Muscle layer of duodenum (tissue), 2 donors: ENCODE results near the gene DNER.
"Not testable (repeated sequence)": the region's sequence is repeated elsewhere in the genome, so short reads cannot be mapped to it uniquely, and the experiment has no call there.

Source experiments
- H3K27ac ChIP-seq: one replicate; pipeline ENCODE4 v1.7.0; 2013; ENCODE audit warnings: mild to moderate bottlenecking, low read length
- H3K27me3 ChIP-seq: one replicate; pipeline ENCODE4 v1.7.0; 2013; ENCODE audit warnings: low read depth, mild to moderate bottlenecking, control low read depth, low read length
- H3K36me3 ChIP-seq, 2 donors: one replicate each; pipeline ENCODE4 v1.7.0; 2013; ENCODE audit warnings: low read length in 2 of 2, control low read depth in 1 of 2, mild to moderate bottlenecking in 1 of 2; ENCODE audit not compliant: insufficient read depth in 2 of 2, control insufficient read depth in 1 of 2
- H3K4me1 ChIP-seq, 2 donors: one replicate each; pipeline ENCODE4 v1.7.0; 2013; ENCODE audit warnings: low read length in 2 of 2, mild to moderate bottlenecking in 2 of 2, control low read depth in 1 of 2, moderate library complexity in 1 of 2; ENCODE audit not compliant: insufficient read depth in 2 of 2, control insufficient read depth in 1 of 2
- H3K4me3 ChIP-seq, 2 donors: one replicate each; pipeline ENCODE4 v1.7.0; 2013; ENCODE audit warnings: low read length in 2 of 2, low read depth in 1 of 2, mild to moderate bottlenecking in 1 of 2
- H3K9me3 ChIP-seq, 2 donors: one replicate each; pipeline ENCODE4 v1.7.0; 2013; ENCODE audit warnings: low read length in 2 of 2, control low read depth in 1 of 2, mild to moderate bottlenecking in 1 of 2; ENCODE audit not compliant: control insufficient read depth in 1 of 2
- donor health status: healthy.

The DNER gene

DNA sequence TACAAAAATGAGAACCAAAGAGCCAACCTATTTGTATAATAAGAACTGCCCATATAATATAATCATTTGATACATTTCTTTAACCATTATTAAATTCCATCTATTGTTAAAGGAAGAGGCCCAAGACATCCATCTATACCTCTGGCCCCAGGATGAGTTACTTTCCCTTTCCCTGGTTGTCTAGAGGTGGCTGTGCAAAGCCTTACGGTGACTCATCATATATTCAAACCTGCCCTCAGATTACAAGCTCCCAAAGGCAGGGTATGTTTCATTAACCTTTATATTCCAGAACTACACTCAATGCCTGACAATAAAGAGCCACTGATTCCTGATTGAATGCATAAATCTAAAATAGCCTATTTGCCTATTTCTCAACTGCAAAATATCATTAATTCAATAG lies 337.5 kb downstream of the DNER start:
- no peak overlapping the region for H3K4me3 ChIP-seq
- no peaks in the 10 kb centered on the region for H3K36me3 ChIP-seq
- H3K4me1 ChIP-seq, result no peaks in the 10 kb centered on the region
- no peak overlapping the region for H3K27ac ChIP-seq
- H3K9me3 ChIP-seq, result peaks cover 0 to 2% of the 10 kb centered on the region in 2 donors
- no peaks in the 10 kb centered on the region for H3K27me3 ChIP-seq

DNA sequence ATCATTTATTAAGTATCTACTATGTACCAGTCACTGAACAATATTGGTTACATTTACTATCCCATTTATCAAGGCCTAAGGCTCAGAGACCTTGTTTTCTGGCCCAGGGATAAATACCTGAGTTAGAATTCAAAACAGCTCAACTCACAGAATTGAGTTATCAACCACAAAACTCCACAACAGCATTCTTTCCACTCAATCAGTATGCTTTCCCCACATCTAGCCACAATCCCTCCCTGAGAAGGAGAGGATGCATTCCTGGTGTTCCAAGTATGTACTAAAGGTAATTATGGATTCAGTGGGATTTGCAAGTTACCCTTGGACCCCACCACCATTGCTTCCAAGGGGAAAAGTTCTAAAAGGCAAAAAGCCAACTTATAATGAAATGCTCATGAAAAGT lies 339.1 kb downstream of the DNER start:
- Histone ChIP-seq H3K27me3 (no peaks in the 10 kb centered on the region), H3K36me3 (no peaks in the 10 kb centered on the region), H3K4me3 (no peak overlapping the region), H3K4me1 (peaks cover 0 to 5% of the 10 kb centered on the region in 2 donors), H3K27ac (no peak overlapping the region), H3K9me3 (no peaks in the 10 kb centered on the region)

DNA sequence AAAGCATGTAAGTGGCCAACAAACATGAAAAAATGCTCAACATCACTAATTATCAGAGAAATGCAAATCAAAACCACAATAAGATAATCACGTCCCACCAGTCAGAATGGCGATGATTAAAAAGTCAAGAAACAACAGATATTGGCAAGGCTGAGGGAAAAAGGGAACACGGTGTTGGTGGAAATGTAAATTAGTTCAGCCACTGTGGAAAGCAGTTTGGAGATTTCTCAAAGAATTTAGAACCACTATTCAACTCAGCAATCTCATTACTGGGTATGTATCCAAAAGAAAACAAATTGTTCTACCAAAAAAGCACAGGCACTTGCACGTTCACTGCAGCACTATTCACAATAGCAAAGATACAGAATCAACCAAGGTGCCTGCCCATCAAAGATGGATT lies 341.0 kb downstream of the DNER start:
- H3K9me3 ChIP-seq, H3K27ac ChIP-seq, H3K4me1 ChIP-seq, H3K4me3 ChIP-seq, H3K36me3 ChIP-seq, H3K27me3 ChIP-seq: not testable (repeated sequence)

DNA sequence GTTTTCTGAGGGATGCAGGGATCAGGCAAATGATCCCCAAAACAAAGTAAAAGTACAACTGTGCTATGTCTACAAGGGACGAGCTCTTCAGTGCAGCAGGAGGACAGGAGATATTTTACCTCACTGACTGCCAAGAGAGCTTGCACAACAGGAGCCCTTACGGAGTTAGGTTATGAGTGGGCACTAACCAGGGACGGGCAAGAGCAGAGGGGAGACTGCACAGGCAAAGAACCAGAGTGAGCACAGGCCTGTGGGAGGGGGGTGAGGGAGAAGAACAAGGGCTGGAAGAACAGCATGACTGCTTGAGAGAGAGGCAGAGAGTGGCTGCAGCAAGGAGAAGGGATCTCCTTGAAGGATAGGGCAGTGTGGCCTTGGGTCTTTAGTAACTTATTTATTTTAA lies 342.1 kb downstream of the DNER start:
- H3K4me1 ChIP-seq, result peaks cover 0 to 5% of the 10 kb centered on the region in 2 donors
- no peak overlapping the region for H3K4me3 ChIP-seq
- no peaks in the 10 kb centered on the region for H3K9me3 ChIP-seq

DNA sequence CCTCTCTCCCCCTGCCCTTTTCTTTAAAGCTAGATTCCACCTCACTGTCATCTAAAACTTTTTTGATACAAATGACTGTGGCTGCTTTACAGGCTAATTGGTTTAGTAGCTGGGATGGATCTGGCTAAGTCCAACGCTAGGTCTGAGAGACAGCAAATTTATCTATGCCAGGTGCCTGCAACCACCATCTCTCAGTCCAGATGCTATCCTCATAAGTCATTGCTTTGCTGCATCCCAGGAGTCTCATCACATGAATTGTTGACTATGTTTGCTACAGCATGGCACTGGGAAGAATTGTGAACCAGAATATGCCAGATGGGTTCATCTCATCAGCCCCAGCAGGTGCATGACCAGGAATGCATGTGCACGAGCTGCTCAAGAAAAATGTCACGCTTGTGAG lies 343.3 kb downstream of the DNER start:
- Histone ChIP-seq H3K9me3 (no peaks in the 10 kb centered on the region), H3K36me3 (no peaks in the 10 kb centered on the region), H3K4me3 (no peak overlapping the region), H3K27me3 (no peaks in the 10 kb centered on the region), H3K27ac (no peak overlapping the region), H3K4me1 (peaks cover 0 to 5% of the 10 kb centered on the region in 2 donors)

More for the DNA sequence above, 342.1 kb downstream of the DNER start:
- Histone ChIP-seq H3K27me3 (no peaks in the 10 kb centered on the region), H3K36me3 (no peaks in the 10 kb centered on the region), H3K27ac (no peak overlapping the region)

DNA sequence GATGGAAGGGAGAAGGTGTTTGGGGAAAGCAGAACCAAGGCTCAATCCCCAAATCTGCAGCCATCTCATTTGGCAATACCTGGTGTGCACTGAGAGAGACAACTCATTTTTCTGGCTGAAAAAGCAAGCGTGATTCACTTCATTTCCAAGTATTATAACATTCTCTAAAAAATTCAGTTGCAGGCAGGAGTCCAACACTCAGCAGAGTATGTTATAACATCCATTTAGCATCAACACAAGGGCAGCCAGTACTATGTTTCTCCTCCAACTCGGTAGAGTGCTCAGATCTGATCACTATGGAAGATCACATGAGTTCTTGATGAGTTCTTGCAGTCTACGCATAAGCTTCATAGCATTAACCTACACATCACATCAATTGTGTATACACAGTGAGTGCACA lies 343.8 kb downstream of the DNER start:
- Histone ChIP-seq H3K9me3 (no peaks in the 10 kb centered on the region), H3K27me3 (no peaks in the 10 kb centered on the region), H3K4me3 (no peak overlapping the region), H3K36me3 (no peaks in the 10 kb centered on the region), H3K27ac (no peak overlapping the region), H3K4me1 (peaks cover 0 to 5% of the 10 kb centered on the region in 2 donors)

DNA sequence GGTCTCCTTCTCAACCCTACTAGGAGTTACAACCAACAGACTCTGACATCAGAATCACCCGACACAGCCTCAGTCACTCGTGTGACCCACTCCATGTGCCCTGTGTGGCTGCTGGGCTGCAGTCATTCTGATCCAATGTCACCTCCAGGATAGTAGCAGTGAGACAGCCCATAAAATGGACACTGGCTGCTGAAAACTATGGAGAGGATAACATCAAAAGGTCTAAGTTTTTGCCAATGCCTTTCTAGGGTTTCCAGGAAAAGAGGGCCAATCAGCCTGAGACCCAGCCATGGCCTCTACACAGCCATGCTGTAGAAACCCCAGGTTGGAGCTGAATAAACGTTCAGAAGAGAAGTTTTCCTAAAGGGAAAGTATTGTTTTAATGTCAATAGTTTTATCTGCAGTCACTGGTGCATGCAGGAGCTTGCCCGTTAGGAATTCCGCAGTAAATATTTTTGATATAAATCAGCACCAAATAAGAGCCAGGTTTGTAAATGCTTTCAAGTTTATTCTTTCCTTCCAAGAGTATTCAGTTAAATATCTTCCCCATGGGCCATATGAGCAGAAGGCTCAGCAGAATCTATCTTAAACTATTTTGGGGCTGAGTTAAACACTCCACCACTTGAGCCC lies 351.1 kb downstream of the DNER start:
- Histone ChIP-seq H3K4me3 (no peak overlapping the region), H3K9me3 (no peaks in the 10 kb centered on the region), H3K27ac (no peak overlapping the region), H3K36me3 (no peaks in the 10 kb centered on the region), H3K27me3 (no peaks in the 10 kb centered on the region), H3K4me1 (no peaks in the 10 kb centered on the region)

DNA sequence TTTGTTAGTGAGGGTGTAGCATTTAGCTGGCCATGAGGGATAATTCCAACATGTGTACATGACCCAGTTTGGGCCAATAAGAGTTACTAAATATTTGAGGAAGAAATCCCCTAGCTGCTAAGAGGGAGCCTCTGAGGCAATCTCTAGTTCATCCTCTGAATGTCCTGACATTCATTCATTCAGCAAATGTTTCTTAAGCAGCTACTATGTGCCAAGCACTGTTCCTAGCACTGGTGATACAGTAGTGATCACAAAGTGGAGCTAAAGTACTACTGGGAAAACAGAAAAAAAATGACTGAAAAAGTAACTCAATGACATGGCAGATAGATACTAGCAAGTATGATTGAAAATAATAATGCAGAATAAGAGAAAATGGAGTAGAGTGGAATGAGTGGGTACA lies 363.5 kb downstream of the DNER start:
- H3K27me3 ChIP-seq, result no peaks in the 10 kb centered on the region
- H3K9me3 ChIP-seq, result no peaks in the 10 kb centered on the region
- no peak overlapping the region for H3K4me3 ChIP-seq
- no peaks in the 10 kb centered on the region for H3K36me3 ChIP-seq
- H3K4me1 ChIP-seq, result no peaks in the 10 kb centered on the region
- H3K27ac ChIP-seq, result no peak overlapping the region

DNA sequence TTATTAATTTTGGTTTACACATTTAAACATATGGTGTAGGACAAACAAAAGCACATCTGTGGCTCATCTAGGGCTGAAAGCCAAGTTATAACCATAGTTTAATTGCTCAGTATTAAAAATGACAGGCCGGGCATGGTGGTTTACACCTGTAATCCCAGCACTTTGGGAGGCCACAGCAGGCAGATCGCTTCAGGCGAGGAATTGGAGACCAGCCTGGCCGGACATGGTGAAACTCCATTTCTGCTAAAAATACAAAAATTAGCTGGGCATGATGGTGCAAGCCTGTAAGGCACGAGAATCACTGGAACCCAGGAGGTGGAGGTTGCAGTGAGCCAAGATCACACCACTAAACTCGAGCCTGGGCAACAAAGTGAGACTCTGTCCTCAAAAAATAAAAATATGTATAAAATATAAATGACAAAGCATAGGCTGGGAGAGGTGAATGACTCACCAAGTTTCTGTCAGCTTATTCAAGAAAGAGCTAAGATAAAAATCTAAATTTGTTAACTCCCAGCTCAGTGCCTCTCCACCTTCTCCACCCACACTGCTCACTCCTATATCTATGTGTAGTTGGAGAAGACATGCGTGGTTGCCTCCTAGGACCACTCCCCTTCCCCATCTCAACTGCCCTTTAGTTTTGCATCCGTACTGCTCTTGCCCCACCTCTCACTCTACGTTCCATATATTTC lies 364.1 kb downstream of the DNER start:
- Histone ChIP-seq H3K9me3 (no peaks in the 10 kb centered on the region), H3K27me3 (no peaks in the 10 kb centered on the region), H3K4me1 (no peaks in the 10 kb centered on the region), H3K27ac (no peak overlapping the region), H3K4me3 (no peak overlapping the region), H3K36me3 (no peaks in the 10 kb centered on the region)

DNA sequence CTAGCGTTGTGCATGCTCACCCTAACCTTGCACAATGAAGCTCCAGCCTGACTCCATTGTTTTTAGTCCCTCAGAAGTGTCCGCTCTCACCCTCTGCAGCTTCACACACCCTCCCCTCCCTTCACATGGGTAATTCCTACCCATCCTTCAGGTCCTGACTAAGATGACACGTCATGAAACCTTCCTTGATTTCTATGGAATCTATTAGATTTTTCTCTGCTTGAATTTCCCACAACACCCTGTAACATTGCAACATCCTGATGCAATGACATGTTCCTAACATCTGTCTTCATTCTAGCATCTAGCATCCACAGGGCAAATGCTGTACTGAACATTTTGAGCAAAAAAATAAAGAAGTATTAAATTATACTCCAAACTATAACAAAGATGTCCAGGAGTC lies 366.2 kb downstream of the DNER start:
- Histone ChIP-seq H3K27ac (no peak overlapping the region), H3K4me3 (no peak overlapping the region), H3K4me1 (no peaks in the 10 kb centered on the region), H3K27me3 (no peaks in the 10 kb centered on the region), H3K36me3 (no peaks in the 10 kb centered on the region), H3K9me3 (no peaks in the 10 kb centered on the region)

DNA sequence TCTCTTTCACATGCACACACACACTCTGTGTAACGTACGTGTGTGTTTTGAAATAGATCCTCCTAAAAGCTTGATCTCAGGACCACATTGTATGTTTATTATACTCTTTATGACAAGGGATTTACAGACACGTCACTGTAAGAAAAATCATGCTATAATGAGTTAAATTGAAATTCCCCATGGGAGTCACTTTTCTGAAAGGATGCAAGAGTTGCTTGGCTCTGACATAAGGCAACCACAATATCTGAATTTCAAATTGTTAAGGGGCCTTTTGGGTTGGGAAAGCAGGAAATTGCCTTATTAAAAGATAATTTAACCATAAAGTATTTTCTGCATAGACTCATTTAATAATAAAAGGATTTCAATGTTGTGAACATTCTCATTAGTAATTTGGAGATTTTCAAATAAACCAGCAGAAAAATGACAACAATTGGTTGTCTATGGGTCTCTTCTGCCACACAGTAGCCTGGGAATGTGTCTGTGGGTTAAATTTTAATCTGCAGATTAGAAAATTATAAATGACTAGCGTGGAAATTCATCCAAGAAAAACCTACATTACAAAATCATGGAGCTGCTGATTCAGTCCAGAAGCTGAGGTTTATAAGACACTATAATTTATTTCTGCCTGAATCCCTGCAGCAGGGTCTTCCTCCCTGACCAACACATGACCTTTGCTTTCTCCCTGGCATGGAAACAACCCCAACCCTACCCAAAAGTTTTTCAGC lies 367.4 kb downstream of the DNER start:
- Histone ChIP-seq H3K4me1 (no peaks in the 10 kb centered on the region), H3K4me3 (no peak overlapping the region), H3K9me3 (no peaks in the 10 kb centered on the region), H3K27me3 (no peaks in the 10 kb centered on the region), H3K36me3 (no peaks in the 10 kb centered on the region), H3K27ac (no peak overlapping the region)
